ENCODE results near the gene KMT2B. TPM values are rescaled to one million over a fixed set of nuclear protein-coding genes. Genes with fewer than 3 reads are reported as not detected.
A peak's percentile ranks its signal among the peaks of the same experiment; 100 is the strongest.

Gene KMT2B
- total RNA-seq, 1 donor from 2014 or later = 12.6 TPM

GRCh38 chr19:35746087-35746462 lies 28.3 kb downstream of the KMT2B start:
- H2AFZ ChIP-seq (replicated peaks) = no peak overlapping the region

DNA sequence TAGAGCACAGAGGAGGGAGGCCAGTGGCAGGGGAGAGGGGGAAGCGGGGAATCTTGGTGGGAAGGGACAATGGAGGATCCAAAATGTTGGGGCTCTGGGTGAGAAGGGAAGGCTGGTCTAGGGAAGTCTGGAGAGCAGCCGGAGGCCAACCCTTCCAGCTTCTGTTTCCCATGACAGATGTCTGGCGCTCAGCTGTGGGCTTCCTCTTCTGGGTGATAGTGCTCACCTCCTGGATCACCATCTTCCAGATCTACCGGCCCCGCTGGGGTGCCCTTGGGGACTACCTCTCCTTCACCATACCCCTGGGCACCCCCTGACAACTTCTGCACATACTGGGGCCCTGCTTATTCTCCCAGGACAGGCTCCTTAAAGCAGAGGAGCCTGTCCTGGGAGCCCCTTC lies 28.7 kb downstream of the KMT2B start:
- no peak for TF ChIP-seq CTCF (IDR thresholded peaks at IDR 0.05)
- TF ChIP-seq EZH2phosphoT487 (IDR thresholded peaks at IDR 0.05) = no peak
- Histone ChIP-seq H3K4me2 (peak overlapping the region; percentile 88), H3K27me3 (no peaks in the 10 kb centered on the region), H3F3A (ENCODE audit: low read depth) (peaks cover 25% of the 10 kb centered on the region), H3K4me1 (peaks cover 3% of the 10 kb centered on the region), H3K36me3 (no peaks in the 10 kb centered on the region), H3K4me3 (peak overlapping the region; percentile 87), H3K27ac (no peak overlapping the region), H3K9me3 (ENCODE audit: low read depth) (no peaks in the 10 kb centered on the region), H3K79me2 (ENCODE audit: low read depth) (peaks cover 13% of the 10 kb centered on the region), H2AFZ (replicated peaks) (no peak overlapping the region), H3K9ac (peak overlapping the region; percentile 68), H4K20me1 (ENCODE audit: low read depth) (no peaks in the 10 kb centered on the region)
- no peak for DNase-seq (ENCODE audit: low spot score)
- peaks cover 3% of the 10 kb centered on the region for H3K36me3 Mint-ChIP-seq
- peaks cover 10% of the 10 kb centered on the region for H3K27me3 Mint-ChIP-seq (ENCODE audit: insufficient read depth, low read depth)
- peak overlapping the region; percentile 96 for H3K4me3 Mint-ChIP-seq
- peaks cover 42% of the 10 kb centered on the region for H3K4me1 Mint-ChIP-seq
- H3K9me3 Mint-ChIP-seq = no peaks in the 10 kb centered on the region
- peak overlapping the region; percentile 94 for H3K27ac Mint-ChIP-seq

More at GRCh38 chr19:35746087-35746462, 28.3 kb downstream of the KMT2B start:
- Histone ChIP-seq H4K20me1 (ENCODE audit: low read depth) (no peaks in the 10 kb centered on the region), H3F3A (ENCODE audit: low read depth) (peaks cover 30% of the 10 kb centered on the region), H3K9ac (peak overlapping the region; percentile 68), H3K4me2 (peak overlapping the region; percentile 88), H3K4me1 (peaks cover 5% of the 10 kb centered on the region), H3K27ac (no peak overlapping the region), H3K36me3 (no peaks in the 10 kb centered on the region), H3K9me3 (ENCODE audit: low read depth) (no peaks in the 10 kb centered on the region), H3K79me2 (ENCODE audit: low read depth) (peaks cover 13% of the 10 kb centered on the region), H3K27me3 (no peaks in the 10 kb centered on the region), H3K4me3 (peak overlapping the region; percentile 87)
- H3K36me3 Mint-ChIP-seq = peaks cover 3% of the 10 kb centered on the region
- H3K4me3 Mint-ChIP-seq = peak overlapping the region; percentile 96
- DNase-seq (ENCODE audit: low spot score) = no peak
- peaks cover 42% of the 10 kb centered on the region for H3K4me1 Mint-ChIP-seq
- H3K27me3 Mint-ChIP-seq (ENCODE audit: insufficient read depth, low read depth) = peaks cover 10% of the 10 kb centered on the region
- no peak for TF ChIP-seq EZH2 (IDR thresholded peaks at IDR 0.05)
- TF ChIP-seq EZH2phosphoT487 (IDR thresholded peaks at IDR 0.05) = no peak
- peak overlapping the region; percentile 94 for H3K27ac Mint-ChIP-seq
- H3K9me3 Mint-ChIP-seq = no peaks in the 10 kb centered on the region

DNA sequence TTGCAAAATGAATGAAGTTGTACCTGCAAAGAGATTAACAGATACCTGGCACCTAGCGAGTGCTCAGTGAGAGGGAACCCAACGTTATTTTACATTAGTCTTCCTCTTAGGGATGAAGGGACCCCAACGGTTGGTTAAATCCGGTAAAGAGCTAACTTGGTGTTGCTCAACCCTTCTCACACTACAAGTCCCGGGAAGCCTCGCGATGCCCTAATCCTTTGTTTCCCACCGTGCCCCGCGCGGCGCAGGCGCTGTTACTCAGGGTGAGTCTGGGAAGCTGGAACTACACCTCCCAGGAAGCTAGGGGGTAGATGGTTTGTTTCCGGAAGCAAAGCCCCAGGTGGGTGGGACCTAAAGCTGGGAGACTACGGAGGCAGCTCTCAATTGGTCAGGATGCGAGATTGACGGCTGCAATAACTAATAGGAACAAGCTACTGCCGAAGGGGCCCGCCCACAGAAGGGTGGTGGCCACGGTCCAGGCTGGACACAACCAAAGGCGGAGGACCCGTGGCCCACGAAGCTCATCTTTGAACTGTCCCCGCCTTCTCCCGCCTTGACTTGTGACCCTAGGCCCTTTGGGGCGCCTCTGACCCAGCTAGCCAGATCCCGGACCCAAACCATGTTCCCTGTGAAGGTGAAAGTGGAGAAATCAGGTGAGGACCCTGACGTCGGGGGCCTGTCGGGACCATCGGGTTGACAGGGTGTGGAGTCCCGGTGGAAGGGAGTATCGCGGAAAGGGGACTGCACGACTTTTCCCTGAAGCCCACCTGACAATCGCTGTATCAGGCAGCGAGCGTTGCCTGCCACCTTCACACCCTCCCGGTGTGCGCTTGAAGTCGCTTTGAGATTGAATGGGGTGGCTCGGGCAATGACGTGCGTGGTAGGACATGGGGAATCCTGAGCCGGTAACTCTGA lies 30.6 kb downstream of the KMT2B start, which contains the start of gene LIN37:
TSS of gene LIN37 (plus strand) at position 471 of the 915 bp plus-strand sequence. CDS start at position 620, 149 bp downstream.
- peak; percentile 99 for DNase-seq (ENCODE audit: low spot score)
- Histone ChIP-seq H3K36me3 (no peaks in the 10 kb centered on the region), H3K4me2 (peak within 1 kb of the TSS; percentile 82), H3K79me2 (ENCODE audit: low read depth) (peaks cover 13% of the 10 kb centered on the region), H3K27ac (no peak within 1 kb of the TSS), H3K9me3 (ENCODE audit: low read depth) (no peaks in the 10 kb centered on the region), H3K4me1 (no peaks in the 10 kb centered on the region), H2AFZ (replicated peaks) (peak within 1 kb of the TSS; percentile 78), H3F3A (ENCODE audit: low read depth) (peaks cover 14% of the 10 kb centered on the region), H3K9ac (peak within 1 kb of the TSS; percentile 21), H3K27me3 (no peaks in the 10 kb centered on the region), H3K4me3 (peak within 1 kb of the TSS; percentile 76), H4K20me1 (ENCODE audit: low read depth) (no peaks in the 10 kb centered on the region)
- peak within 1 kb of the TSS; percentile 42 for H3K27ac Mint-ChIP-seq
- peaks cover 6% of the 10 kb centered on the region for H3K27me3 Mint-ChIP-seq (ENCODE audit: insufficient read depth, low read depth)
- H3K9me3 Mint-ChIP-seq = no peaks in the 10 kb centered on the region
- H3K4me3 Mint-ChIP-seq = peak within 1 kb of the TSS; percentile 96
- peaks cover 3% of the 10 kb centered on the region for H3K36me3 Mint-ChIP-seq
- TF ChIP-seq CTCF (IDR thresholded peaks at IDR 0.05) (no peak), EZH2 (IDR thresholded peaks at IDR 0.05) (no peak), EZH2phosphoT487 (IDR thresholded peaks at IDR 0.05) (no peak)
- H3K4me1 Mint-ChIP-seq = peaks cover 34% of the 10 kb centered on the region
